GM12872 (cell line): ENCODE results near the gene ITPRID1.

Source experiments
- TF ChIP-seq, protein P1 (sequence below): IDR thresholded peaks from 3 replicates; pipeline ENCODE4 v1.5.1; 2011; ENCODE audit warnings: low read depth, mild to moderate bottlenecking, low read length, moderate library complexity; ENCODE audit not compliant: insufficient read depth

ITPRID1 gene

GRCh38 chr7:31640381-31640780 lies 126.5 kb downstream of the ITPRID1 start:
- TF ChIP-seq, protein P1, sequence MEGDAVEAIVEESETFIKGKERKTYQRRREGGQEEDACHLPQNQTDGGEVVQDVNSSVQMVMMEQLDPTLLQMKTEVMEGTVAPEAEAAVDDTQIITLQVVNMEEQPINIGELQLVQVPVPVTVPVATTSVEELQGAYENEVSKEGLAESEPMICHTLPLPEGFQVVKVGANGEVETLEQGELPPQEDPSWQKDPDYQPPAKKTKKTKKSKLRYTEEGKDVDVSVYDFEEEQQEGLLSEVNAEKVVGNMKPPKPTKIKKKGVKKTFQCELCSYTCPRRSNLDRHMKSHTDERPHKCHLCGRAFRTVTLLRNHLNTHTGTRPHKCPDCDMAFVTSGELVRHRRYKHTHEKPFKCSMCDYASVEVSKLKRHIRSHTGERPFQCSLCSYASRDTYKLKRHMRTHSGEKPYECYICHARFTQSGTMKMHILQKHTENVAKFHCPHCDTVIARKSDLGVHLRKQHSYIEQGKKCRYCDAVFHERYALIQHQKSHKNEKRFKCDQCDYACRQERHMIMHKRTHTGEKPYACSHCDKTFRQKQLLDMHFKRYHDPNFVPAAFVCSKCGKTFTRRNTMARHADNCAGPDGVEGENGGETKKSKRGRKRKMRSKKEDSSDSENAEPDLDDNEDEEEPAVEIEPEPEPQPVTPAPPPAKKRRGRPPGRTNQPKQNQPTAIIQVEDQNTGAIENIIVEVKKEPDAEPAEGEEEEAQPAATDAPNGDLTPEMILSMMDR: no peak

- TF ChIP-seq, protein P1: no peak
These were observed 128.8 kb downstream of the ITPRID1 start for GRCh38 chr7:31642681-31643115.

- TF ChIP-seq, protein P1: no peak
These were observed 133.1 kb downstream of the ITPRID1 start for GRCh38 chr7:31646942-31647341.

- TF ChIP-seq, protein P1: no peak
These were observed 133.6 kb downstream of the ITPRID1 start for GRCh38 chr7:31647511-31647910.

GRCh38 chr7:31648288-31648687 lies 134.4 kb downstream of the ITPRID1 start:
- TF ChIP-seq, protein P1: 0 out of 3 replicates have a peak, but pooled peaks have one; percentile 7

- TF ChIP-seq, protein P1: no peak
These were observed 135.0 kb downstream of the ITPRID1 start for GRCh38 chr7:31648880-31649279.

DNA sequence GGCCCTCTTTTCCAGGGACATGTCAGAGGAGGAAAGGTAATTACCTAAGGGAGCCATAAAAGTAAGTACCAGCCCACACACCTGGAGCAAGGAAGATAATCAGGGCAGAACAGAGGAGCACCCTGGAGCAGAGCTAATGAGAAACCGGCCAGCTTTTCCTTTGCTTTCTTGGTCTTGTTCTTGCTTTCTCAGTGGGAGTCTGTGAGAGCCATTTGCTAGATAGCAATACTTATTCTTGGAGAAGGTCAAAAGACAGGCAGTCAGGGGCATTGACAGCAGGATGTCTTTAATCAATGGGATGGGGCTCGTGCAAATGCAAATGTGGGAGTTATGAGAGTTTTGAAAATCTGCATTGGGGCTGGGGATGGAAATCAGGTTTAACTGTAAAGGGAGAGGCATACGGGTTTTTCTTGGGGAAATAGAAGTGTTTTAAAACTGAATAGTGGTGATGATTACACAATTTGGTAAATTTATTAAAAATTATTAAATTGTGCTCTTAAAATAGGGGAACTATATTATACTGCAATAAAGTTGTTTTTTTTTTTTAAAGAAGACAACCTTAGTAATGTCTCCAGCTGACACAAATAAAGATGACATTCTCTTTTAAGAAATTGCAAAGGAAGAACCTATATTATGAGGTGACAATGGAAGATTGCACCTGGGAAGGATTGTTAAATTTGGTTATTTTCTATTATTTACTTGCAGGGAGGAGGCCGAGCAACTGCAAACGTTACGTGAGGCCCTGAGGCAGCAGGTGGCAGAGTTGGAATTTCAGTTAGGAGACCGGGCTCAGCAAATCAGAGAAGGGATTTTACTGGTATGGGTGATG lies 137.6 kb downstream of the ITPRID1 start:
- TF ChIP-seq, protein P1: no peak
